Suprapubic skin (tissue), 4 donors: ENCODE data around the gene MEGF9. TPM values are rescaled to one million over a fixed set of nuclear protein-coding genes. Genes with fewer than 3 reads are reported as not detected.
"Not testable (repeated sequence)": the region's sequence is repeated elsewhere in the genome, so short reads cannot be mapped to it uniquely, and the experiment has no call there.

Source experiments
- DNase-seq, 2 donors: peaks; one replicate each; pipeline ENCODE4 v3.0.0-alpha.2; 2019; ENCODE audit warnings: low spot score in 2 of 2
- H3K27ac ChIP-seq: fragments of 200-600 bp; sonication (generic); one replicate; pipeline ENCODE4 v1.5.1; 2019
- H3K27me3 ChIP-seq: fragments of 200-600 bp; sonication (generic); one replicate; pipeline ENCODE4 v1.5.1; 2019
- H3K36me3 ChIP-seq: fragments of 200-600 bp; sonication (generic); one replicate; pipeline ENCODE4 v1.5.1; 2019
- H3K4me1 ChIP-seq: fragments of 200-600 bp; sonication (generic); one replicate; pipeline ENCODE4 v1.5.1; 2019
- H3K4me3 ChIP-seq: fragments of 200-600 bp; sonication (generic); one replicate; pipeline ENCODE4 v1.5.1; 2019; ENCODE audit warnings: mild to moderate bottlenecking
- H3K9me3 ChIP-seq: fragments of 200-600 bp; sonication (generic); one replicate; pipeline ENCODE4 v1.5.1; 2019
- EP300 ChIP-seq: sonication (generic); formaldehyde crosslinking; IDR thresholded peaks from one replicate; pipeline ENCODE4 v1.6.1; 2017; ENCODE audit warnings: antibody characterized with exemption
- POLR2A ChIP-seq, 2 donors: fragments of 450-650 bp; IDR thresholded peaks; one replicate each; pipeline ENCODE4 v1.6.1; 2017; ENCODE audit warnings: antibody characterized with exemption in 2 of 2, mild to moderate bottlenecking in 2 of 2, moderate library complexity in 2 of 2
- POLR2AphosphoS5 ChIP-seq, 3 donors: sonication (generic); formaldehyde crosslinking; IDR thresholded peaks; one replicate each; pipeline ENCODE4 v1.6.1; 2017; ENCODE audit warnings: antibody characterized with exemption in 3 of 3
- WGBS: methylation state at CpG from one replicate; pipeline ENCODE4 v1.1.5; 2018; 5-methylcytosine and 5-hydroxymethylcytosine counted together
- total RNA-seq, 4 donors: library from RNA; depleted of rRNA; stranded (reverse); fragments of >200 nt; gene quantifications; one replicate each; pipeline ENCODE4 v1.1.0, GENCODE V29; 2016
- TF ChIP-seq, protein P1 (sequence below), 2 donors: fragments of 200-600 bp in 1 of 2; fragments of 450-650 bp in 1 of 2; sonication (generic) in 1 of 2; IDR thresholded peaks; one replicate each; pipeline ENCODE4 v1.5.1; 2016 to 2019; ENCODE audit warnings: antibody characterized with exemption in 2 of 2, mild to moderate bottlenecking in 1 of 2, moderate library complexity in 1 of 2

The MEGF9 gene
- total RNA-seq, 4 donors from 2014 or later = 33.6 to 58.1 (median 46.0) TPM

DNA sequence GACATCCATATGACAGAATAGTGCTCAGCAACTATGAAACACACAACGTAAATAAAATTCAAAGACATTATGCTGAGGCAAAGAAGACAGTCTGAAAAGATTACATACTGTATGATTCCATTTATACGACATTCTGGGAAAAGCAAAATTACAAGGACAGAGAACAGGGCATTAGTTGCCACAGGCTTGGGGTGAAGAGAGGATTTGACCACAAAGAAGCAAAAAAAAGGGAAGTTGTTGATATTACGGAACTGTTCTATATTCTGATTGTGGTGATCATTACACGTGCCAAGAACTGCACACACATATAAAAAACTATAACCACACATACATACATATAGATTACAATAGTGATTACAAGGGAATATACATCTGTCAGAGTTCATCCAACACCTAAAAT is 158.4 kb downstream of the MEGF9 start:
- Histone ChIP-seq H3K36me3 (peaks cover 6% of the 10 kb centered on the region), H3K27ac (no peak overlapping the region), H3K27me3 (no peaks in the 10 kb centered on the region), H3K4me1 (no peaks in the 10 kb centered on the region), H3K4me3 (no peak overlapping the region), H3K9me3 (no peaks in the 10 kb centered on the region)
- TF ChIP-seq, protein P1, sequence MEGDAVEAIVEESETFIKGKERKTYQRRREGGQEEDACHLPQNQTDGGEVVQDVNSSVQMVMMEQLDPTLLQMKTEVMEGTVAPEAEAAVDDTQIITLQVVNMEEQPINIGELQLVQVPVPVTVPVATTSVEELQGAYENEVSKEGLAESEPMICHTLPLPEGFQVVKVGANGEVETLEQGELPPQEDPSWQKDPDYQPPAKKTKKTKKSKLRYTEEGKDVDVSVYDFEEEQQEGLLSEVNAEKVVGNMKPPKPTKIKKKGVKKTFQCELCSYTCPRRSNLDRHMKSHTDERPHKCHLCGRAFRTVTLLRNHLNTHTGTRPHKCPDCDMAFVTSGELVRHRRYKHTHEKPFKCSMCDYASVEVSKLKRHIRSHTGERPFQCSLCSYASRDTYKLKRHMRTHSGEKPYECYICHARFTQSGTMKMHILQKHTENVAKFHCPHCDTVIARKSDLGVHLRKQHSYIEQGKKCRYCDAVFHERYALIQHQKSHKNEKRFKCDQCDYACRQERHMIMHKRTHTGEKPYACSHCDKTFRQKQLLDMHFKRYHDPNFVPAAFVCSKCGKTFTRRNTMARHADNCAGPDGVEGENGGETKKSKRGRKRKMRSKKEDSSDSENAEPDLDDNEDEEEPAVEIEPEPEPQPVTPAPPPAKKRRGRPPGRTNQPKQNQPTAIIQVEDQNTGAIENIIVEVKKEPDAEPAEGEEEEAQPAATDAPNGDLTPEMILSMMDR (IDR thresholded peaks at IDR 0.05) = no peak
- no peak for TF ChIP-seq POLR2AphosphoS5 (IDR thresholded peaks at IDR 0.05)
- no peak for TF ChIP-seq EP300
- no peak for TF ChIP-seq POLR2A (IDR thresholded peaks at IDR 0.05)
- DNase-seq = no peak
- 84% methylated on average over 4 of the region's 4 CpGs for WGBS

DNA sequence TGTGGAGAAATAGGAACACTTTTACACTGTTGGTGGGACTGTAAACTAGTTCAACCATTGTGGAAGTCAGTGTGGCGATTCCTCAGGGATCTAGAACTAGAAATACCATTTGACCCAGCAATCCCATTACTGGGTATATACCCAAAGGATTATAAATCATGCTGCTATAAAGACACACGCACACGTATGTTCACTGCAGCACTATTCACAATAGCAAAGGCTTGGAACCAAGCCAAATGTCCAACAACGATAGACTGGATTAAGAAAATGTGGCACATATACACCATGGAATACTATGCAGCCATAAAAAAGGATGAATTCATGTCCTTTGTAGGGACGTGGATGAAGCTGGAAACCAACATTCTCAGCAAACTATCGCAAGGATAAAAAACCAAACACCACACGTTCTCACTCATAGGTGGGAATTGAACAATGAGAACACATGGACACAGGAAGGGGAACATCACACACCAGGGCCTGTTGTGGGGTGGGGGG is 162.0 kb downstream of the MEGF9 start:
- peaks cover 31% of the 10 kb centered on the region for H3K36me3 ChIP-seq
- H3K27ac ChIP-seq, H3K4me1 ChIP-seq, H3K4me3 ChIP-seq, DNase-seq, H3K9me3 ChIP-seq, H3K27me3 ChIP-seq: not testable (repeated sequence)
- WGBS = 90% methylated on average over 6 of the region's 7 CpGs

Other genes with a start within 250 kb of the MEGF9 start
- 100 to 1,000 TPM in 1 of 4 donors, 10 to 100 TPM in 3; 60.1 to 105 (median 64.3) TPM for gene CDK5RAP2, start 134.3 kb downstream of the MEGF9 start, total RNA-seq
- gene FBXW2, start 78.9 kb upstream of the MEGF9 start, total RNA-seq = 10 to 100 TPM; 40.4 to 74.8 (median 52.3) TPM
- gene PSMD5, start 128.5 kb upstream of the MEGF9 start, total RNA-seq = 10 to 100 TPM; 30.7 to 47.7 (median 33.0) TPM
- 10 to 100 TPM; 11.3 to 15.5 (median 13.8) TPM for gene PHF19, start 162.7 kb upstream of the MEGF9 start, total RNA-seq
- gene TRAF1, start 212.3 kb upstream of the MEGF9 start, total RNA-seq = 10 to 100 TPM in 1 of 4 donors, 1 to 10 TPM in 3; 3.5 to 12.2 (median 7.5) TPM